ENCODE results near the gene GALNT14. TPM values are rescaled to one million over a fixed set of nuclear protein-coding genes. Genes with fewer than 3 reads are reported as not detected.
A peak's percentile ranks its signal among the peaks of the same experiment; 100 is the strongest.
"Not testable (repeated sequence)": the region's sequence is repeated elsewhere in the genome, so short reads cannot be mapped to it uniquely, and the experiment has no call there.

GALNT14 gene
- under 1 TPM in 1 of 2 donors, not detected in 1; 0.31 TPM for total RNA-seq
- long read RNA-seq, result 0 reads

GRCh38 chr2:31138037-31138962, at the start of gene GALNT14:
Gene GALNT14 (minus strand): TSS chr2:31138440. CDS start chr2:31138086, 354 bp downstream.
- ATAC-seq (peak; percentile 69), DNase-seq (peak; percentile 35 to 42)
- intact Hi-C loops (cut with DNase I, micrococcal nuclease), result no loop called here

- no peak for DNase-seq
- ATAC-seq, result no peak
- intact Hi-C loops (cut with DNase I, micrococcal nuclease), result no loop called here
These were observed 48.9 kb upstream of the GALNT14 start for GRCh38 chr2:31187166-31187565.

- intact Hi-C loops (cut with DNase I, micrococcal nuclease); ATAC-seq; DNase-seq: not testable (repeated sequence)
These were observed 45.7 kb upstream of the GALNT14 start for GRCh38 chr2:31183973-31184372.

- no peak for DNase-seq
These were observed 38.5 kb upstream of the GALNT14 start for GRCh38 chr2:31176742-31177141.

GRCh38 chr2:31171142-31171541, 32.9 kb upstream of the GALNT14 start:
- DNase-seq (no peak), ATAC-seq (no peak)
- intact Hi-C loops (cut with DNase I, micrococcal nuclease), result loop anchor here in 1 of 2 donors (5.0 kb wide), 1 partner anchor 459 kb away; no protein-coding TSS in a partner anchor

More at GRCh38 chr2:31176742-31177141, 38.5 kb upstream of the GALNT14 start:
- intact Hi-C loops (cut with DNase I, micrococcal nuclease), result no loop called here
- no peak for ATAC-seq

- intact Hi-C loops (cut with DNase I, micrococcal nuclease), result loop anchor here in 1 of 2 donors (5.0 kb wide), 1 partner anchor 458 kb away; no protein-coding TSS in a partner anchor
- DNase-seq (peak; percentile 36 to 40), ATAC-seq (peak; percentile 86)
These were observed 31.9 kb upstream of the GALNT14 start for GRCh38 chr2:31170071-31170698.

GRCh38 chr2:31168291-31168690, 30.1 kb upstream of the GALNT14 start:
- no peak for ATAC-seq

GRCh38 chr2:31166925-31167324, 28.7 kb upstream of the GALNT14 start:
- intact Hi-C loops (cut with DNase I, micrococcal nuclease), result no loop called here
- DNase-seq (no peak), ATAC-seq (no peak)

More at GRCh38 chr2:31168291-31168690, 30.1 kb upstream of the GALNT14 start:
- DNase-seq, result no peak
- intact Hi-C loops (cut with DNase I, micrococcal nuclease), result no loop called here

- intact Hi-C loops (cut with DNase I, micrococcal nuclease), result loop anchor here in 1 of 2 donors (5.0 kb wide), 1 partner anchor 446 kb away; no protein-coding TSS in a partner anchor
- ATAC-seq, result no peak
- no peak for DNase-seq
These were observed 24.8 kb upstream of the GALNT14 start for GRCh38 chr2:31163011-31163539.

GRCh38 chr2:31161637-31162036, 23.4 kb upstream of the GALNT14 start:
- intact Hi-C loops (cut with DNase I, micrococcal nuclease), result loop anchor here in 1 of 2 donors (5.0 kb wide), 1 partner anchor 444 kb away; no protein-coding TSS in a partner anchor
- DNase-seq (no peak), ATAC-seq (no peak)

GRCh38 chr2:31151501-31151900, 13.3 kb upstream of the GALNT14 start:
- DNase-seq (no peak), ATAC-seq (no peak)
- intact Hi-C loops (cut with DNase I, micrococcal nuclease), result no loop called here

- ATAC-seq (no peak), DNase-seq (no peak)
- intact Hi-C loops (cut with DNase I, micrococcal nuclease), result no loop called here
These were observed 12.0 kb upstream of the GALNT14 start for GRCh38 chr2:31150120-31150670.

- intact Hi-C loops (cut with DNase I, micrococcal nuclease), result no loop called here
- no peak for ATAC-seq
- no peak for DNase-seq
These were observed 10.3 kb upstream of the GALNT14 start for GRCh38 chr2:31148514-31148913.

GRCh38 chr2:31147645-31148044, 9.4 kb upstream of the GALNT14 start:
- intact Hi-C loops (cut with DNase I, micrococcal nuclease), result no loop called here
- DNase-seq (no peak), ATAC-seq (no peak)

GRCh38 chr2:31142110-31142509, 3.9 kb upstream of the GALNT14 start:
- ATAC-seq, result no peak
- intact Hi-C loops (cut with DNase I, micrococcal nuclease), result no loop called here
- no peak for DNase-seq

GRCh38 chr2:31141443-31142085, 3.3 kb upstream of the GALNT14 start:
- no peak for DNase-seq
- intact Hi-C loops (cut with DNase I, micrococcal nuclease), result no loop called here
- no peak for ATAC-seq

GRCh38 chr2:31140151-31140550, 1.9 kb upstream of the GALNT14 start:
- ATAC-seq (no peak), DNase-seq (no peak)
- intact Hi-C loops (cut with DNase I, micrococcal nuclease), result no loop called here

GRCh38 chr2:31139671-31140070, 1.4 kb upstream of the GALNT14 start:
- ATAC-seq (no peak), DNase-seq (no peak)
- intact Hi-C loops (cut with DNase I, micrococcal nuclease), result no loop called here

Data from left colon (tissue), 2 donors.